ENCODE results near the gene RTL5. TPM values are rescaled to one million over a fixed set of nuclear protein-coding genes. Genes with fewer than 3 reads are reported as not detected.

The RTL5 gene
- total RNA-seq, 1 experiment from 2014 or later: 2.5 TPM

GRCh38 chrX:72084114-72084513 is 47.6 kb downstream of the RTL5 start:
- no peaks in the 10 kb centered on the region for H3K9me2 ChIP-seq (ENCODE audit: insufficient read depth)
- ATAC-seq (no peak), DNase-seq (ENCODE audit: low read depth, low spot score) (no peak)
- H2AFZ ChIP-seq (ENCODE audit: low read depth, low read length, poor library complexity, severe bottlenecking): no peak overlapping the region
- no peaks in the 10 kb centered on the region for H3K9me3 ChIP-seq (ENCODE audit: control insufficient read depth in 1 of 2, insufficient read depth in 1 of 2, low read depth in 1 of 2, low read length in 2 of 2)
- ChIA-PET CTCF (no interaction called here), RAD21 (ENCODE audit: low non-redundant PET in 1 of 2, low total read pairs in 2 of 2, uncharacterized antibody in 2 of 2, unreplicated experiment in 2 of 2) (no interaction called here), POLR2A (no interaction called here)
- H3K79me2 ChIP-seq (ENCODE audit: insufficient read depth, low read length): no peaks in the 10 kb centered on the region
- no peaks in the 10 kb centered on the region for H3K4me1 ChIP-seq (ENCODE audit: control insufficient read depth in 1 of 2, insufficient read depth in 2 of 2, low read length in 2 of 2)
- H3K36me3 ChIP-seq (ENCODE audit: control insufficient read depth in 1 of 2, insufficient read depth in 2 of 2, low read length in 2 of 2): no peaks in the 10 kb centered on the region
- H3K4me2 ChIP-seq (ENCODE audit: low read length): no peak overlapping the region
- H3K4me3 ChIP-seq (replicated peaks in 1 of 2; ENCODE audit: low read depth in 1 of 2, low read length in 2 of 2): no peak overlapping the region
- intact Hi-C loops (cut with micrococcal nuclease): no loop called here
- H3K9ac ChIP-seq (ENCODE audit: low read length): no peak overlapping the region
- BruUV-seq (replicated peaks): no TSS peak
- H3K27ac ChIP-seq (ENCODE audit: low read depth, low read length): no peak overlapping the region
- no peaks in the 10 kb centered on the region for H4K20me1 ChIP-seq (ENCODE audit: insufficient read depth)
- H3K27me3 ChIP-seq (ENCODE audit: insufficient read depth, low read length): no peaks in the 10 kb centered on the region
- TF ChIP-seq EGR1 (IDR thresholded peaks at IDR 0.05; ENCODE audit: low read depth) (no peak), TCF7L2 (IDR thresholded peaks at IDR 0.05; ENCODE audit: borderline replicate concordance, extremely low read depth, insufficient read depth, insufficient read length) (no peak), EZH2phosphoT487 (IDR thresholded peaks at IDR 0.05; ENCODE audit: borderline replicate concordance) (no peak), CTCF (IDR thresholded peaks at IDR 0.05 in 2 of 3, conservative IDR thresholded peaks at IDR 0.05 in 1 of 3; ENCODE audit: borderline replicate concordance in 1 of 3, insufficient read depth in 1 of 3, low read depth in 2 of 3, low read length in 2 of 3) (no peak), JUND (IDR thresholded peaks at IDR 0.05) (no peak), REST (IDR thresholded peaks at IDR 0.05; ENCODE audit: low read depth) (no peak), ATF3 (IDR thresholded peaks at IDR 0.05) (no peak), ZNF274 (IDR thresholded peaks at IDR 0.05; ENCODE audit: low read depth, low read length) (no peak), CEBPB (IDR thresholded peaks at IDR 0.05; ENCODE audit: low read depth) (no peak), FOSL1 (IDR thresholded peaks at IDR 0.05; ENCODE audit: low read depth) (no peak), ZBTB33 (IDR thresholded peaks at IDR 0.05; ENCODE audit: extremely low read depth, insufficient replicate concordance, low read length) (no peak)

All from HCT116 (cell line).